ENCODE results near the gene S100A4. TPM values are rescaled to one million over a fixed set of nuclear protein-coding genes. Genes with fewer than 3 reads are reported as not detected.
A peak's percentile ranks its signal among the peaks of the same experiment; 100 is the strongest.

The S100A4 gene
- polyA plus RNA-seq, 1 experiment: 20.0 TPM

- CTCF ChIA-PET: interaction anchor here (1.2 to 5.0 kb wide), 3 partner anchors 27 to 208 kb away, joined by 3 to 22 read pairs (median 6); no protein-coding TSS in a partner anchor
- H3K4me3 ChIP-seq (ENCODE audit: low read depth, low read length): no peak overlapping the region
- H3K9me3 ChIP-seq (ENCODE audit: control insufficient read depth, insufficient read depth, low read length): no peaks in the 10 kb centered on the region
- H3K27ac ChIP-seq (ENCODE audit: low read depth, low read length): no peak overlapping the region
- no peaks in the 10 kb centered on the region for H3K27me3 ChIP-seq (ENCODE audit: control insufficient read depth, insufficient read depth, low read length)
- no peak for TF ChIP-seq CTCF (IDR thresholded peaks at IDR 0.05; ENCODE audit: low read depth, low read length)
- POLR2A ChIA-PET: no interaction called here
- no peak for DNase-seq (ENCODE audit: low read depth, low spot score)
Measured at GRCh38 chr1:153560241-153560640, 14.6 kb upstream of the S100A4 start.

GRCh38 chr1:153557877-153558276 is 12.3 kb upstream of the S100A4 start:
- ChIA-PET POLR2A (no interaction called here), CTCF (interaction anchor here (1.3 to 1.6 kb wide), 3 partner anchors 10 to 70 kb away, joined by 4 to 6 read pairs (median 5); partner anchors contain the start of genes S100A1 and S100A13)
- no peak for TF ChIP-seq CTCF (IDR thresholded peaks at IDR 0.05; ENCODE audit: low read depth, low read length)
- H3K27me3 ChIP-seq (ENCODE audit: control insufficient read depth, insufficient read depth, low read length): no peaks in the 10 kb centered on the region
- no peaks in the 10 kb centered on the region for H3K9me3 ChIP-seq (ENCODE audit: control insufficient read depth, insufficient read depth, low read length)
- no peak for DNase-seq (ENCODE audit: low read depth, low spot score)
- H3K27ac ChIP-seq (ENCODE audit: low read depth, low read length): no peak overlapping the region
- no peak overlapping the region for H3K4me3 ChIP-seq (ENCODE audit: low read depth, low read length)

- H3K27ac ChIP-seq (ENCODE audit: low read depth, low read length): no peak overlapping the region
- DNase-seq (ENCODE audit: low read depth, low spot score): no peak
- CTCF ChIA-PET: interaction anchor here (1.2 kb wide), 1 partner anchor 45 kb away, joined by 4 read pairs; no protein-coding TSS in a partner anchor
- POLR2A ChIA-PET: no interaction called here
- no peak overlapping the region for H3K4me3 ChIP-seq (ENCODE audit: low read depth, low read length)
- no peaks in the 10 kb centered on the region for H3K9me3 ChIP-seq (ENCODE audit: control insufficient read depth, insufficient read depth, low read length)
- H3K27me3 ChIP-seq (ENCODE audit: control insufficient read depth, insufficient read depth, low read length): no peaks in the 10 kb centered on the region
- TF ChIP-seq CTCF (IDR thresholded peaks at IDR 0.05; ENCODE audit: low read depth, low read length): no peak
Measured at GRCh38 chr1:153556348-153556747, 10.7 kb upstream of the S100A4 start.

GRCh38 chr1:153553830-153554541 is 8.4 kb upstream of the S100A4 start:
- POLR2A ChIA-PET: interaction anchor here (2.2 kb wide), 1 partner anchor 18 kb away, joined by 7 read pairs; the partner anchor contains the start of gene S100A6
- CTCF ChIA-PET: interaction anchor here (1.5 to 2.5 kb wide), 4 partner anchors 18 to 60 kb away, joined by 3 to 12 read pairs (median 4); no protein-coding TSS in a partner anchor
- no peak for DNase-seq (ENCODE audit: low read depth, low spot score)
- no peak for TF ChIP-seq CTCF (IDR thresholded peaks at IDR 0.05; ENCODE audit: low read depth, low read length)
- H3K4me3 ChIP-seq (ENCODE audit: low read depth, low read length): no peak overlapping the region
- no peaks in the 10 kb centered on the region for H3K27me3 ChIP-seq (ENCODE audit: control insufficient read depth, insufficient read depth, low read length)
- H3K27ac ChIP-seq (ENCODE audit: low read depth, low read length): peak overlapping the region; percentile 47
- H3K9me3 ChIP-seq (ENCODE audit: control insufficient read depth, insufficient read depth, low read length): no peaks in the 10 kb centered on the region

- no peak for TF ChIP-seq CTCF (IDR thresholded peaks at IDR 0.05; ENCODE audit: low read depth, low read length)
- ChIA-PET POLR2A (interaction anchor here (2.2 kb wide), 1 partner anchor 18 kb away, joined by 7 read pairs; the partner anchor contains the start of gene S100A6), CTCF (interaction anchor here (1.0 to 3.5 kb wide), 7 partner anchors 10 to 59 kb away, joined by 3 to 22 read pairs (median 4); no protein-coding TSS in a partner anchor)
- no peaks in the 10 kb centered on the region for H3K27me3 ChIP-seq (ENCODE audit: control insufficient read depth, insufficient read depth, low read length)
- no peak overlapping the region for H3K4me3 ChIP-seq (ENCODE audit: low read depth, low read length)
- DNase-seq (ENCODE audit: low read depth, low spot score): no peak
- no peak overlapping the region for H3K27ac ChIP-seq (ENCODE audit: low read depth, low read length)
- no peaks in the 10 kb centered on the region for H3K9me3 ChIP-seq (ENCODE audit: control insufficient read depth, insufficient read depth, low read length)
Measured at GRCh38 chr1:153553096-153553495, 7.5 kb upstream of the S100A4 start.

All from AG04450 (cell line).